MM.1S (cell line): ENCODE data around the gene RABL6.
"Not testable (repeated sequence)": the region's sequence is repeated elsewhere in the genome, so short reads cannot be mapped to it uniquely, and the experiment has no call there.

Experiments used
- DNase-seq: peaks from one replicate; pipeline ENCODE4 v3.0.0-alpha.2; 2015
- H2AFZ ChIP-seq: fragments of 300-600 bp; sonication (generic); 2 replicates; pipeline ENCODE4 v1.6.0; 2016; ENCODE audit warnings: antibody characterized with exemption, low read length
- H3F3A ChIP-seq: fragments of 300-600 bp; sonication (generic); 2 replicates; pipeline ENCODE4 v1.6.1; 2016; ENCODE audit warnings: mild to moderate bottlenecking, antibody characterized with exemption, low read length, moderate library complexity, mixed read lengths; ENCODE audit not compliant: insufficient read depth
- H3K27ac ChIP-seq: fragments of 300-600 bp; sonication (generic); 2 replicates; pipeline ENCODE4 v1.5.1; 2016; ENCODE audit warnings: mild to moderate bottlenecking, low read length
- H3K27me3 ChIP-seq: fragments of 300-600 bp; sonication (generic); replicated peaks from 2 replicates; pipeline ENCODE4 v1.6.0; 2016; ENCODE audit warnings: low read length; ENCODE audit not compliant: insufficient read depth
- H3K36me3 ChIP-seq: fragments of 300-600 bp; sonication (generic); replicated peaks from 2 replicates; pipeline ENCODE4 v1.6.1; 2016; ENCODE audit warnings: mild to moderate bottlenecking, low read length, mixed read lengths; ENCODE audit not compliant: insufficient read depth
- H3K4me1 ChIP-seq: fragments of 300-600 bp; sonication (generic); 2 replicates; pipeline ENCODE4 v1.6.1; 2016; ENCODE audit warnings: low read length, mixed read lengths
- H3K4me2 ChIP-seq: fragments of 300-600 bp; sonication (generic); 2 replicates; pipeline ENCODE4 v1.6.0; 2016; ENCODE audit warnings: low read depth, low read length
- H3K4me3 ChIP-seq: fragments of 300-600 bp; sonication (generic); 2 replicates; pipeline ENCODE4 v1.5.1; 2016; ENCODE audit warnings: low read length, mixed read lengths
- H3K79me2 ChIP-seq: fragments of 300-600 bp; sonication (generic); 2 replicates; pipeline ENCODE4 v1.6.1; 2016; ENCODE audit warnings: mixed run types, low read length, mixed read lengths
- H3K9ac ChIP-seq: fragments of 300-600 bp; sonication (generic); 2 replicates; pipeline ENCODE4 v1.6.1; 2016; ENCODE audit warnings: low read length, mixed read lengths
- H3K9me2 ChIP-seq: fragments of 300-600 bp; sonication (generic); replicated peaks from 2 replicates; pipeline ENCODE4 v1.6.1; 2016; ENCODE audit warnings: mild to moderate bottlenecking, low read length, mixed read lengths; ENCODE audit not compliant: insufficient read depth
- H3K9me3 ChIP-seq: fragments of 300-600 bp; sonication (generic); replicated peaks from 2 replicates; pipeline ENCODE4 v1.6.1; 2016; ENCODE audit warnings: mild to moderate bottlenecking, low read length, mixed read lengths; ENCODE audit not compliant: insufficient read depth
- H4K20me1 ChIP-seq: fragments of 300-600 bp; sonication (generic); 2 replicates; pipeline ENCODE4 v1.6.1; 2016; ENCODE audit warnings: mild to moderate bottlenecking, low read length, moderate library complexity, mixed read lengths; ENCODE audit not compliant: insufficient read depth
- EZH2 ChIP-seq: fragments of 300-600 bp; sonication (generic); optimal IDR thresholded peaks from 2 replicates; pipeline ENCODE3; 2017; ENCODE audit warnings: low read depth, mild to moderate bottlenecking, antibody characterized with exemption, low read length, mixed read lengths
- EZH2phosphoT487 ChIP-seq: fragments of 300-600 bp; sonication (generic); IDR thresholded peaks from 2 replicates; pipeline ENCODE4 v1.6.1; 2018; ENCODE audit warnings: antibody characterized with exemption, low read length
- TF ChIP-seq, protein P1 (sequence below): fragments of 300-600 bp; sonication (generic); IDR thresholded peaks from 2 replicates; pipeline ENCODE4 v1.5.1; 2016; ENCODE audit warnings: antibody characterized with exemption, low read length, mixed read lengths

Gene RABL6

DNA sequence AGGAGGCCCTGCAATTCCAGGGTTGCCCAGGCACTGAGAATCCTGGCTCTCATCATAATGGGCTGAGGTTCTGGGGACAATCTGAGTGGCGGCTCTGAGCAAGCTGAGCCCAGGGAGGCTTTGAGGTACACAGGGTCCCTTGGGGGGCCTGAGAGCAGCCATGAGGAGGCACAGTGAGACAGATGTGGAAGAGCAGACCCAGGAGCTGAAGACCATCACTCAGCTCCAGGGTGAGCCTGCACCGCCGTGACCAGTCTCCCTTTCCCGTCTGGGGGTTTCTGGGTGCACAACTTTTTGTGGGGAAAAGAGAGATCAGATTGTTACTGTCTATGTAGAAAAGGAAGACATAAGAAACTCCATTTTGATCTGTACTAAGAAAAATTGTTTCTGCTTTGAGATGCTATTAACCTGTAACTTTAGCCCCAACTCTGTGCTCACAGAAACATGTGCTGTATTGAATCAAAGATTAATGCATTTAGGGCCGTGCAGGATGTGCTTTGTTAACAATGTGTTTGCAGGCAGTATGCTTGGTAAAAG, 11.4 kb upstream of the RABL6 start, which contains the start of gene CCDC183:
TSS of gene CCDC183 (plus strand) at position 101 of the 537 bp plus-strand sequence. CDS start at position 161, 60 bp downstream.
- Histone ChIP-seq H3K79me2 (peaks cover 18% of the 10 kb centered on the region), H3K9me2 (no peaks in the 10 kb centered on the region), H3K9me3 (no peaks in the 10 kb centered on the region), H4K20me1 (no peaks in the 10 kb centered on the region), H3K27me3 (no peaks in the 10 kb centered on the region; the same call in 1 of the 2 replicates), H2AFZ (no peak within 1 kb of the TSS), H3K27ac (peak within 1 kb of the TSS; percentile 29; the same call in 1 of the 2 replicates), H3K4me3 (no peak within 1 kb of the TSS), H3K4me1 (peaks cover 24% of the 10 kb centered on the region), H3K9ac (no peak within 1 kb of the TSS), H3K36me3 (no peaks in the 10 kb centered on the region), H3K4me2 (peak within 1 kb of the TSS; percentile 9; the same call in 1 of the 2 replicates), H3F3A (peaks cover 18% of the 10 kb centered on the region)
- DNase-seq: no peak
- TF ChIP-seq EZH2: no peak
- TF ChIP-seq, protein P1, sequence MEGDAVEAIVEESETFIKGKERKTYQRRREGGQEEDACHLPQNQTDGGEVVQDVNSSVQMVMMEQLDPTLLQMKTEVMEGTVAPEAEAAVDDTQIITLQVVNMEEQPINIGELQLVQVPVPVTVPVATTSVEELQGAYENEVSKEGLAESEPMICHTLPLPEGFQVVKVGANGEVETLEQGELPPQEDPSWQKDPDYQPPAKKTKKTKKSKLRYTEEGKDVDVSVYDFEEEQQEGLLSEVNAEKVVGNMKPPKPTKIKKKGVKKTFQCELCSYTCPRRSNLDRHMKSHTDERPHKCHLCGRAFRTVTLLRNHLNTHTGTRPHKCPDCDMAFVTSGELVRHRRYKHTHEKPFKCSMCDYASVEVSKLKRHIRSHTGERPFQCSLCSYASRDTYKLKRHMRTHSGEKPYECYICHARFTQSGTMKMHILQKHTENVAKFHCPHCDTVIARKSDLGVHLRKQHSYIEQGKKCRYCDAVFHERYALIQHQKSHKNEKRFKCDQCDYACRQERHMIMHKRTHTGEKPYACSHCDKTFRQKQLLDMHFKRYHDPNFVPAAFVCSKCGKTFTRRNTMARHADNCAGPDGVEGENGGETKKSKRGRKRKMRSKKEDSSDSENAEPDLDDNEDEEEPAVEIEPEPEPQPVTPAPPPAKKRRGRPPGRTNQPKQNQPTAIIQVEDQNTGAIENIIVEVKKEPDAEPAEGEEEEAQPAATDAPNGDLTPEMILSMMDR: no peak
- no peak for TF ChIP-seq EZH2phosphoT487

DNA sequence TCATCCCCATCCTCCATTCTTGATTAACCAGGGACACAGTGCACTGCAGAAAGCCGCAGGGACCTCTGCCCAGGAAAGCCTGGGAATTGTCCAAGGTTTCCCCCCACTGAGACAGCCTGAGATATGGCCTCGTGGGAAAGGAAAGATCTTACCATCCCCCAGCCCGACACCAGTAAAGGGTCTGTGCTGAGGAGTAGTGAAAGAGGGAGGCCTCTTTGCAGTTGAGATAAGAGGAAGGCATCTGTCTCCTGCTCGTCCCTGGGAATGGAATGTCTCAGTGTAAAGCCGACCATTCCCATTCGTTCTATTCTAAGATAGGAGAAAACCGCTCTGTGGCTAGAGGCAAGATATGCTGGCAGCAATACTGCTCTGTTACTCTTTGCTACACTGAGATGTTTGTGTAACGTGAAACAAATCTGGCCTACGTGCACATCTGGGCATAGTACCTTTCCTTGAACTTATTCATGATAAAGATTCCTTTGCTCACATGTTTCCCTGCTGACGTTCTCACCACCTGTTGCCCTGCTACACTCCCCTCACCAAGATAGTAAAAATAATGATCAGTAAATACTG, 10.9 kb upstream of the RABL6 start:
- Histone ChIP-seq H3K4me1 (peaks cover 23% of the 10 kb centered on the region), H3F3A (peaks cover 22% of the 10 kb centered on the region), H3K79me2 (peaks cover 16% of the 10 kb centered on the region)
- H3K9me3 ChIP-seq, H3K9ac ChIP-seq, H2AFZ ChIP-seq, H4K20me1 ChIP-seq, H3K36me3 ChIP-seq, H3K27me3 ChIP-seq, H3K4me3 ChIP-seq, H3K9me2 ChIP-seq, H3K27ac ChIP-seq, H3K4me2 ChIP-seq, DNase-seq: not testable (repeated sequence)

DNA sequence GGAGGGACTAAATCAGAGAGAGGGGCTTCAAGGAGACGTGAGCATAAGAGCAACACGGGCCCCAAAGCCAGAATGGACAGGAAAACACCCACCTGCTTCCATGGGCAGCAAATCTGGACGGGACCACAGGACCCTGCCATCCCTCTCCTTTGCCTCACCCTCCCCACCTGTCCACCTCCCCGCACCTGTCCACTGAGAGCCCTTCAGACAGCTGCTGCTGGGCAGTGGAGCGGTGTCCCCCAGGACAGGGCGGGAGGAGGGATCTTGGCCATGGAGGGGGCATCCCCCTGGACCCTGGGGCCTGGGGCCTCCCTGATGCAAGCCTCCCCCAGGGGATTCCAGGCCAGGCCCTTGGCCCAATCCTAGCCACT, 9.1 kb upstream of the RABL6 start:
- Histone ChIP-seq H3K4me1 (peaks cover 16% of the 10 kb centered on the region), H3F3A (peaks cover 18% of the 10 kb centered on the region), H3K79me2 (no peaks in the 10 kb centered on the region), H2AFZ (no peak overlapping the region), H3K4me3 (no peak overlapping the region), H3K27ac (no peak overlapping the region), H3K9me2 (no peaks in the 10 kb centered on the region), H3K9ac (no peak overlapping the region), H3K27me3 (no peaks in the 10 kb centered on the region; the same call in 1 of the 2 replicates), H3K9me3 (no peaks in the 10 kb centered on the region), H4K20me1 (no peaks in the 10 kb centered on the region), H3K4me2 (no peak overlapping the region), H3K36me3 (no peaks in the 10 kb centered on the region)
- no peak for TF ChIP-seq EZH2phosphoT487
- TF ChIP-seq EZH2: no peak
- TF ChIP-seq, protein P1: no peak
- DNase-seq: no peak
